ENCODE results near the gene SYNGR1.
"Not testable (repeated sequence)": the region's sequence is repeated elsewhere in the genome, so short reads cannot be mapped to it uniquely, and the experiment has no call there.

The SYNGR1 gene

DNA sequence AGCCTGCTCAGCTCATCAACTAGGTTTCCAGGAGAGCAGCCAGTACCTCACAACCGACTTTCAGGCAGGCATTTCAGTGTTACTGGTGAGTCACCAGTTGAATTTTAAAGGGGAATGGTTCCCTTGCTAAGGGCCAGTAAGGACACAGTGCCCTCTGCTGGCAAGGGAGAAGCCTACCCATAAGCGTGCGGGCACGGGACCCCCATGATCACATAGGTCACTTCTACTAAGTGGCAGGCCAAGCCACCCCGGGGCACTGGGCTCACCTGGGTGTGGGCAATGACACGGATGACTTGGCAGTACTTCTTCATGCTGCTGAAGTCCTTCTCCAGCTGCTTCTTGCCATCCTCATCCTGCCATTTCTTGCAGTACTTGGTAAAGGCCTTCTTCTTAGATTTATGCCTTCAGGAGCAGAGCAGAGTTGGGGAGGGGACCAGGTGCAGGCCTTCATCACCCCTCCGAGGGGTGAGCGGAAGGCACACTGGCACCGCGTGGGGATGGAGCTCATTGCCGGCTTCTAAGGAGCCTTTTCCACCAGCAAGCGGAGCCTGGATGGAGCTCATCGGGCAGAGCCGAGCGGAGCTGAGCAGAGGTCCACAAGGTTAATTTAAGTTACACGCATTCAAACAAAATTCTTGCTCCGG, 33.2 kb upstream of the SYNGR1 start:
- DNase-seq (ENCODE audit: low read depth in 4 of 4, low spot score in 1 of 4) = peak; percentile 51 to 69 (median 62)

DNA sequence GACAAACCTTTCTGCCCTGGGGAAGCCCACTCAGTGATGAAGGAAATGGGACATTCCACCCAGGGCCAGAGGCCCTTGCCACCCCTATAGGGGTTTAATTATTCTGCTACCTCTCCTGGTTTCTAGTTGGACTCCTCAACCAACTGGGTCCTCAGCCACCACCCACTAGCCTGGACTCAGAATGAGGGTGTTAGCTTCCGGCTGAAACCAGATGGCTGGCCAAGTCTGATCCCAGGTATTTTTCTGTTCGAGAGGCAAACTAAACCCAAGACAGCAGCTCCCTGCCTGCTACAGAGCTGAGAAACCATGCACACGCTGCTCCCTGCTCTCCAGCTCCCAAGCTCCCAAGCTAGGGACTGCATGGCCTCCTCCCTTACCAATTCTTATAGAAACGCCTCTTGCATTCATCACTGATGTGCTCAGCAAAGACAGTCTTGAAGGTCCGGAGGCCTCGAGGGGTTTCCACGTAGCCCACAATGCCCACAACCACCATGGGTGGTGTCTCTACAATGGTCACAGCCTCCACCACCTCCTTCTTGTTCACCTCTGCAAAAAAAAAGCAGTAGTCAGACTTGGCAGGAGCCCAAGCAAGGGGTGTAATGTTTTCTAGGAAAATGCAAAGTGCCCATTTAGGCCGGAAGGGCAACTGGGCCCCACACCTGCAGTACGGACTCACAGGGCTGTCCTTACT, 32.6 kb upstream of the SYNGR1 start:
- DNase-seq (ENCODE audit: low read depth in 4 of 4, low spot score in 1 of 4) = no peak

DNA sequence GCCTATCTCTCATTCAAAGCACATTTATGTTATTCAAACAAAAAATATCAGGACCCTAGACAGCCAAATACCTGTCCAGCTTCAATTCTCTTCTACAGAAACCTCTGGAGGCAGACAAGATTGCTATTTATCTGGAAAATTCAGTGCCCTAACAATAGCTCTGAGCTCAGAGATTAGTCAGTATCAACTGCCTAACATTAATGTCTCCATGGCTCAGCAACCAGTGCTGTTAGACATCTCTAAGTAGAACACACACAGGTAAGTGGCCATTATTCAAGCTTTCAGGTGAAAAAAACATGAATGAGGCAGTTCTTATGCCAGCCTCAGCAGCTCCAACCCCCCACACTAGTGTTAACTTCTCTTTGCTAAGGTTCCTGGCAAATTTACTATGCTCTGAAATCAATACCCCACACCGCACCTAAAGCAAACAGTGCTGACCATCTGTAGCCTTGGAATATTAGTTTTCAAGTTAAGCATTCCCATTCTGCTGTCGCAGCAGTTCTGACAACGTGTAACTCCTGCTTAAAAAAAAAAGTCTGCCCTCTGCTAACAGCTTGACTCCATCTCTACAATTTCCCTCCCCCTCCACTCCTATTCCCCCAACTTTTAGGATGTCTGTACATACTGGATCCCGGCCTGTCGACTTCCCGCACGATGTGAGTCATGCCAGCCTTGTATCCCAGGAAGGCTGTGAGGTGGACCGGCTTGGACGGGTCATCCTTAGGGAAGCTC, 31.9 kb upstream of the SYNGR1 start:
- DNase-seq (ENCODE audit: low read depth in 4 of 4, low spot score in 1 of 4) = no peak

DNA sequence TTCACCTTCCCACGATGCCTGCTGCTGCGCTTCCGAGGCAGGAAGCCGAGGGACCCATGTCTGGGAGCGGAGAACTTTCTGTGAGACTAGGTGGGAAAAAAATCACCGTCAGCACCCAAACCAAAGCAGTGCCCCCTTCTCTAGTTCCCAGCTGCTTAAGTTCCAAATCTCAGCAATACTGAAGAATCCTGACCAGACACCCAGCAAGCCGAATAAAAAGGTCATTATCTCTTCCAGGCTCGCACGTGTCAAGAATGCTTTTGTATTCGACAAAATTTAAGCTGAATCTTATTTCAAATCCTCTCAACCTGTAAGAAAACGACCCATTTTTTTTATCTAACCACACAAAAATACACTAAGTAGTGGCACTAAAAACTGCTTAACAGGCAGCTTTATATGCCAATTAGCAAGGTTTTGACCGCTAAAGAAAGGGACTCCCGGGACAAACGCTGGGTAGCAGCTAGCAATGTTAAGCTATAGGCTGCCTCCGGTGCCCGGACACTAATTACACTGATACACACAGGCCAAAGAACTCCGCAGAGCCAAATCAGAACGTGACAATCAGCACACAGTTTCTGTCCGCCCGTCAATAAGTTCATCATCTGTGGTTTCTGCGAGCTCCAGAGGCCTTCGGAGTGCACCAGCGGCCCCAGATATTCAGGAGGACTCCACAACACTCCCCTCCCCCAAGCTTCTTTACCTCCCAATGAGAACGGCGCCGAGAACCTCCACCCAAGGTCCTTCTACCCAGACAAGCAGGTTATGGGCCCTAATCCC, 31.1 kb upstream of the SYNGR1 start:
- DNase-seq (ENCODE audit: low read depth in 4 of 4, low spot score in 1 of 4) = peak in 1 of 4 experiments; percentile 42

DNA sequence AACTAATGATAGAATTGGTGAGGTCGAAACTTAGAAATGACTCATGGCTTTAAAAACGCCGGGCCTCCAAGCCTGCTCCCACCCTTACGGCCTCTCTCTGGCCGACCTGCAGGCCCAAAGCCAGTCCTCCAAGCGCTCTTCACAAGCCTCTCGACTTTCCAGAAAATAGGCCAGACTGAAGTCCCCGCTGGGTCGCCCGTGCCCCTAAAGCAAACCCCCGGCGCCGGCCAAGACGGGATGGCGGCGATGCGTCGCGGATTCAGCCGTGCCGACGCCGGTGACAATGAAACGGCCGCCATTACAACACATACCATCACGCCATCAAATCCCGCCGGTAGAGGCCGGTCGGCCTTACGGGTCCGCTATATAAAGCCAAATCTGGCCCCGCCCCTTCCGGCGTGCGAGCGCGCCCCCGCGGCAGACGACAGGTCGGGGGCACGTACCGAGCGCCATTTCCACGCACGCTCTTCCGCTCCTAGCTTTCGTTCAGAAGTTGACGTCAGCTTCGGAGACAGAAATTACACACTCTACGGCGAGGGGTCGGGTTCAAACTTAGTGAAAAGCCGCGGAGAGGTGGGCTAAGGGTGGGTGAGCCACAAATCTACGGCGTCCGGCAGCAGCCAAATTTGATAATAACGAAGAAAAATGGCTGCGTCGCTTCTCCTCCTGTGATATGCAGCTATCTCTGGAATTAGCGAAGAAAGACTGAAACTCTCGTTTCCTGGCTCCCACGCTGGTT, 30.3 kb upstream of the SYNGR1 start, which contains the start of gene RPL3:
Gene RPL3, minus strand, starts transcription at position 340 of the 739 bp plus-strand sequence. Its CDS starts 26 bp downstream, at position 314.
- DNase-seq (ENCODE audit: low read depth in 4 of 4, low spot score in 1 of 4) = peak; percentile 90 to 98 (median 96)

DNA sequence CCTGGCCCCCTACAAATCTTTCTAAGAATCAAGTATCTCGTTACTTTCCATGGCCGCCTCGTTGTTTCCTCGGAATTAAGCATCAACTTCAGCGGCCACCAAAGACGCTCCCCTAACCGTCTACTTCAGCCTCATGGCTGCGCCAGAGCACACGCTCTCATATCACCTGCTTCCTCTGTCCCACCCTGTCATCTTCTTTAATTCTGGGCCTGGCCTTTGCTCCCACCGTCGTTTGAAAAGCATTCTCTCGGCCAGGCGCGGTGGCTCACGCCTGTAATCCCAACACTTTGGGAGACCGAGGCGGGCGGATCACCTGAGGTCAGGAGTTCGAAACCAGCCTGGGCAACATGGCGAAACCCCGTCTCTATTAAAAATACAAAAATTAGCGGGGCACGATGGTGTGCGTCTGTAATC, 29.2 kb upstream of the SYNGR1 start:
- DNase-seq (ENCODE audit: low read depth in 4 of 4, low spot score in 1 of 4) = not testable (repeated sequence)

DNA sequence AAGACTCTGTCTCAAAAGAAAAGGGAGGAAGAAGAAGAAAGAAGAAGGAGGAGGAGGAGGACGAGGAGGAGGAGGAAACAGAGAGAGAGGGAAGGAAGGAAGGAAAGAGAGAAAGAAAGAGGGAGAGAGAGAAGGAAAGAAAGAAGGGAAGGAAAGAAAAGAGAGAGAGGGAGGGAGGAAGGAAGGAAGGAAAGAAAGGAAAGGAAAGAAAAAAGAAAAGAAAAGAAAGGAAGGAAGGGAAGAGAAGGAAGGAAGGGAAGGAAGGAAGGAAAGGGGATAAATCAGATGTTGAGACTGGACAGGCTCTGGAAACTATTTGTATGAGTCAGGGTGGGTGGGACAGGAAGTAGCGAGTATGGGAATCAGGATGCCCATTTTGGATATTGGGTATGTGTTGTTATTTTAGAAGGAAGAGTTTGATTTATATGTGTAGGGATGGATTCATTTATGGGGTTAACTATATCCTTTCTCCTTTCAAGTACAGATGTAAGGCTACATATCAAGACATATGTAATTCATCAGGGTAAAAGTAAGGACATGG, 24.3 kb upstream of the SYNGR1 start:
- DNase-seq (ENCODE audit: low read depth in 4 of 4, low spot score in 1 of 4) = no peak

DNA sequence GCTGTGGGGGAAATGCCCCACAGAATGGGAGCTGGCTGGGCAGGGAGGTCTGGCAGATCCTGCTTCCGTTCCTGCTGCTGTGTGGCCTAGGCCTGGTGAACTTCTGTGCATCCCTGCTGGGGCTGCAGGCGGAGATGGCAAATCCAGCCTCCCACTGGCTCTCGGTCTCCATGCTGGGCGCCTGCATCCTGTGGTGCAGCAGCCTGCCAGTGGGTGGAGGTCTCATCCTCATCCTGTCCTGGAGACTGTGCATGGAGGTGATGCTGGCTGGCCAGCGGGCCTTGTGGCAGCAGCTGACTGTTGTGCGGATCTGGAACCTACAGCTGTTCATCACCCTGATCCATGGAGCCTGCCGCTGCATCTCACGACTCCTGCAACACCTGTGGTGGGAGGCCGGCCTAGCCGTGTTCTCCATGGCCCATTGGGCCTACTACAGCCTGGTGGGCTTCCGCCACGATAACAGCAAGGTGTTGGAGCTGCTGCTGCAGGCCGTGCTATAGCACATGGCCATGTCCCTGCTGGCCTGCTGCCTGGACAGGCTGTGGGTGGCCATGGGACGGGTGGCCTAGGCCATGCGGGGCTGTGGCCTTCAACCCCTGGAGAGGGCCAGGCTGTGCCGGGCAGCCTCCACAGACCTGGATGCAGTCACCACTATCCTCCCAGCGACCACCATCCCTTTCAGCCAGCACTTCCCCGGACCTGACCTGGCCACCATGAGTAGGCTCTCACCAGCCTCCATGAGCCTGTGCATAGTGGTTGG, 21.6 kb upstream of the SYNGR1 start:
- DNase-seq (ENCODE audit: low read depth in 4 of 4, low spot score in 1 of 4) = no peak

DNA sequence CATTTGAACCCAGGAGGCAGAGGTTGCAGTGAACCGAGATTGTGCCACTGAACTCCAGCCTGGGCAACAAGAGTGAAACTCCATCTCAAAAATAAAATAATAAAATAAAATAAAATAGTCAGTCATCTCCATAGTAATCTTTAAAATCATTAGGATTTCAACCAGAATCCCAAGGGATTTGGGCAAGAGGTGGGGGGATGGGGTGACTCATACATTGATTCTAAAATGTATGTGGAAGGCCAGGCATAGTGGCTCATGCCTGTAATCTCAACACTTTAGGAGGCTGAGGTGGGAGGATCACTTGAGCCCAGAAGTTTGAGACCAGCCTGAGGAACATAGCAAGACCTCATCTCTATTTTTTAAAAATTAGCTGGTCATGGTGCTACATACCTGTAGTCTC, 19.2 kb upstream of the SYNGR1 start:
- not testable (repeated sequence) for DNase-seq (ENCODE audit: low read depth in 4 of 4, low spot score in 1 of 4)

DNA sequence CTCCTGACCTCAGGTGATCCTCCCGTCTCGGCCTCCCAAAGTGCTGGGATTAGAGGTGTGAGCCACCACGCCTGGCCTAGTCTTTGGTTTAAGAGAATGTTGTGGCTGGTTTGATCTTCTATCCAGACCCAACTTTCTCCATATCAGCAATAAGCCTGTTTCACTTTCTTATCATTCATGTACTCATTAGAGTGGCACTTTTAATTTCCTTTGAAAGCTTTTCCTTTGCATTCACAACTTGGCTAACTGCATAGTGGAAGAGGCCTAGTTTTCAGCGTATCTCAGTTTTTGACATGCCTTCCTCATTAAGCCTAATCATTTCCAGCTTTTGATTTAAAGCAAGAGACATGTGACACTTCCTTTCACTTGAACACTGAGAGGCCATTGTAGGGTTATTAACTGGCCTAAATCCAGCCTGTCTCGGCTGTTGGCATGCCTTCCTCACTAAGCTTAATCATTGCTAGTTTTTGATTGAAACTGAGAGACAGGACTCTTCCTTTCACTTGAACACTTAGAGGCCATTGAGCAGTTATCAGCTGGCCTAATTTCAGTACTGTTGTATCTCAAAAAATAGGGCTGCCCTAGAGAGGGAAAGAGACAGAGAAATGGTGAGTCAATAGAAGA, 17.2 kb upstream of the SYNGR1 start:
- DNase-seq (ENCODE audit: low read depth in 4 of 4, low spot score in 1 of 4) = no peak

DNA sequence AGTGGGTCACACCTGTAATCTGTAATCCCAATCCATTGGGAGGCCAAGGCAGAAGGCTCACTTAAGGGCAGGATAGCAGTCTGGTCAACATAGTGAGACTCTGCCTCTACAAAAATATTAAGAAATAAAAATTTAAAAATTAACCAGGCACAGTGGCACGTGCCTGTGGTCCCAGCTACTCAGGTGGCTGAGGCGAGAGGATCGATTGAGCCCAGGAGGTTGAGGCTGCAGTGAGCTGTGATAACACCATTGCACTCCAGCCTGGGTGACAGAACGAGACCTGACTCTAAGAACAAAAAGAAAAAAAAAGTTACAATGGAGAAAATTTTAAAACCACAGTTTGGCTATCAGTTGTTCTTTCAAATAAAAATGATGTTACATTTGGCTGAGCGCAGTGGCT, 13.4 kb upstream of the SYNGR1 start:
- DNase-seq (ENCODE audit: low read depth in 4 of 4, low spot score in 1 of 4) = no peak

DNA sequence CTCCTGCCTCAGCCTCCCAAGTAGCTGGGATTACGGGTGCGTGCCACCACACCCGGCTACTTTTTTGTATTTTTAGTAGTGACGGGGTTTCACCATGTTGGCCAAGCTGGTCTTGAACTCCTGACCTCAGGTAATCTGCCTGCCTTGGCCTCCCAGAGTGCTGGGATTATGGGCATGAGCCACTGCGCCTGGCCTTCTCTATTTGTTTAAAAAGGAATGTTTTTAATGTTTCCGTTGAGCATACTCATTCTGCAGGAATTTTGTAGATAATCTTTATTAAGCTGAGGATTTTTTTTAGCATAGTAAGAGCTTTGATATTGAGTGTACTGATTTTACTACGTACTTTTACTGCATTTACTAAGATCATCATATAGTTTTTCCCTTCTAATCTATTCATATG, 10.0 kb upstream of the SYNGR1 start:
- not testable (repeated sequence) for DNase-seq (ENCODE audit: low read depth in 4 of 4, low spot score in 1 of 4)

DNA sequence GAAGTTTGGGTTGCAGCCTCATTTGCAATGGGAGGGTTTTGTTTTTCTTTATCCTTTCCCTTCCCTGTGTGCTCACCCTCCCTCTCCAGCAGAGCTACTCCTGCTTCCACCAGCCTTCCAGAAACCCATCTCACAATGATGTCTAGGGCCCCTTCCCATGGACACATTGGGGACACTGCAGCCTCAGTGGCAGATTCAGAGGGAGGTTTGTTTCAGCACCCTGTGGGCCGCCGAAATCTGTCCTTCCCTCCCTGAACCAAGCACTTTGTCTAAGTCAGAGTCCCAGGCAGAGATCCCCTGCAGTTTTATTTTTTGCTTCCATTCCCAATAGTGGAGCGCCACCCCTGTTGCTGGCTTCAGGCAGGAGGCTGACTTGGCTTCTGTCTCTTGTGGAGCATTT, 8.6 kb upstream of the SYNGR1 start:
- no peak for DNase-seq (ENCODE audit: low read depth in 4 of 4, low spot score in 1 of 4)

DNA sequence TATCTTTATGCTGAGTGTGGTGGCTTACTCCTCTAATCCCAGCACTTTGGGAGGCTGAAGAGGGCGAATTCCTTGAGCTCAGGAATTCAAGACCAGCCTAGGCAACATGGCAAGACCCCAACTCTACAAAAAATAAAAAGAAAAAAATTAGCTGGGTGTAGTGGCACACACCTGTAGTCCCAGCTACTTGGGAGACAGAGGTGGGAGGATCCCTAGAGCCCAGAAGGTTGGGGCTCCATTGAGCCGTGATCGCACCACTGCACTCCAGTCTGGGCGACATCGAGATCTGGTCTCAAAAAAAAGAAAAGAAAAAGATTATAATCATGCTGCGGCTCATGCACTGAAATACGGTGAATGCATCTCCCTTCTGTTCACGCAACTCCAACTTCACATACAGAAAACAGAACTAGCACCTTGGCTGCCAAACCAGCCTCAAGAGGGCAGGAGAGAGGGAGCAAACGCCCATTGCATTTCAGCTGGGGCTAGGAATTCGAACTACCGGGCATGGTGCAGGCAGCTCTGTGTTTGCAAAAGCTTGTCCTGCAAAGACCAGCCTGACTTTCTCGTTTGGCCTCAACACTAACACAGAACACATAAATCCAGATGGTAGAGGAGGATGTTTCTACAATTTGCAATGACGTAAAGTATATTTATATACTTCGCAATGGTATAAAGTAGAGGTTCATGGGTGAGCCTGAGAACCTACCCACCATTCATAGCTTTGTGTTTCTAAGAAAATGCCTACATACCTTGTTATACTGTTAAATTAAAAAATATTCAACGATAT, 6.3 kb upstream of the SYNGR1 start:
- peak in 2 of 4 experiments; percentile 30 to 31 for DNase-seq (ENCODE audit: low read depth in 4 of 4, low spot score in 1 of 4)

DNA sequence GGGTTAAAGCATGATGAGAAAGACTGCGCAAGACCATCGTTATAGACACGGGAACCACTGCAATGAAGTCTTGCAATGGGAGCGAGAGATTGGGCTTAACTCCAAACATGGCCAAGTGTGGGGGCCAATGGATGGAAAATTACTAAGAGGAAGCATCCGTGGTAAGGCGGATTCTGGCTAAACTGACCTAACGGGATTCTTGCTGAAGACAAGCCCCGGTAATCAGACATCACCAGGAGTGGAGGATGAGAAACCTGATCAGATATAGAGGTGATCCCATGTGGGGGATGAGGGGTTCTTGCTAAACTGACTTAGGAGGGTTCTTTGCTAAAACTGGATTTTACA, 5.8 kb upstream of the SYNGR1 start:
- no peak for DNase-seq (ENCODE audit: low read depth in 4 of 4, low spot score in 1 of 4)

DNA sequence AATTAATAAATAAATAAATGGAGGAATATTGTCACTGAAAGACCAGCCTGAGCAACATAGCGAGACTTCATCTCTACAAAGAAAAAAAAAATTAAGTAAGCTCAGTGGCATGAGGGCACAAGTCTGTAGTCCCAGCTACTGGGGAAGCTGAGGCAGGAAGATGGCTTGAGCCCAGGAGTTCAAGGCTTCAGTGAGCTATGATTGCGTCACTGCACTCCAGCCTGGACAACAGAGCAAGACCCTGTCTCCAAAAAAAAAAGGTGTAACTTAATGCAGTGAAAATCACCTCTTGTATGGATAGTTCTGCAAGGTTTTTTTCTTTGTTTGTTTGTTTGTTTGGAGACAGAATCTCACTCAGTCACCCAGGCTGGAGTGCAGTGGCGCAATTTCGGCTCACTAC, 4.6 kb upstream of the SYNGR1 start:
- DNase-seq (ENCODE audit: low read depth in 4 of 4, low spot score in 1 of 4) = no peak

DNA sequence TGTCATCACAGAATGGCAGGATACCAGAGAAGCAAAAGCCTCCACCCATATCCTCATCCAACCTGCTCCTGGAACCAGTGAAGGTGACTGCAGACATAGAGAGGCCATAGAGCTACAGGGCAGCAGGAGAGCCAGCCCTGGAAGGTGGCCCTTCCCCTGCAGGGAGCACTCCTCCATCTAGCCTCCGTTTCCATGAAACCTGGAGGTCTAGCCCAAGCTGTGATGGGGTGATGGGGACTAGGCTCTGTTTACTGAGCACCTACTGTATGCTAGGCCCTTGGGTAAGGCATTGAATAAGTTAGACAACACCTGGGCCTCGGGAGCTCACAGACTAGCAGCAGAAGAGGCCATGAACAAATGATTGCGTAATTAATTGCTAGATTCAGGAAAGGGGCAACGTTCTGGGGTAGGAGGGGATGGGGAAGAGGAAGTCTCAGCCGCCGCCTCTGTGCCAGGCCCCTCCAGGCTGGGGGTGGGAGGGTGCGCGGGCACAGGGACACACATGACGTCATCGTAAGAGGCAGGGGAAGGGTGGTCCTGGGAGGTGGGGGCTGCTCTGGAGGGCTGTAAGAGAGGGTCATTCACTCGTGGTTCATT, 784 bp upstream of the SYNGR1 start:
- no peak for DNase-seq (ENCODE audit: low read depth in 4 of 4, low spot score in 1 of 4)

DNA sequence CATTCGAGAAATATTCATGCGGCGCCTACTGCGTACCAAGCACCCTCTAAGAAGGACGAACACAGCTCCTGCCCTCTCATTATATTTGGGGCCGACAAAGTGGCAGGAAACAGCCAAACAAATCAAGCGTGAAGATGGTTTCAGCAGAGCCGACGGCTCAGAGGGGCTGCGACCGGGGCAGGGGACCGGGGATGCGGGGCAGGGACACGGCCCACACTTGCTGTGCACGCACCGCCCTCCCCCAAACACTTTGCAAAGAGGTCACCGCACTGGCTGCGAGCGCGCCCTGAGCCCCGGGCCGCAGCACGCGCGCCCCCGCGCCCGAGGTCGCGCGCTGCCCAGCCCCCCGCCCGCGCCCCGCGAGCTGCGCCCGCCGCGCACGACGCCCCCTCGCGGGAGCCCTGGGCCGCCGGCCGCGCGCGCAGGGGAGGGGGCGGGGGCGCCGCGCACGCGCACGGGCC, 255 bp upstream of the SYNGR1 start:
- DNase-seq (ENCODE audit: low read depth in 4 of 4, low spot score in 1 of 4) = no peak

Measured in stimulated activated CD4-positive, alpha-beta T cell treated with anti-CD3 and anti-CD28 coated beads, Interleukin-1b, Interleukin-23, amount 100 ng/mL, for 24 hours (primary cell).